Trophoblast cell (in vitro differentiated cells and primary cell): ENCODE results near the gene NFAM1.

ENCODE experiments used
- DNase-seq, 2 donors: peaks; one replicate each; pipeline ENCODE4 v3.0.0-alpha.2; 2016
- H2AFZ ChIP-seq: 2 replicates; pipeline ENCODE4 v1.6.1; 2013; ENCODE audit warnings: low read length, moderate library complexity, mild to moderate bottlenecking; ENCODE audit not compliant: insufficient read depth, poor library complexity
- H2AK5ac ChIP-seq: 2 replicates; pipeline ENCODE4 v1.6.1; 2013; ENCODE audit warnings: mild to moderate bottlenecking, low read length
- H2BK120ac ChIP-seq: 2 replicates; pipeline ENCODE4 v1.6.1; 2013; ENCODE audit warnings: low read length, mild to moderate bottlenecking, moderate library complexity; ENCODE audit not compliant: insufficient read depth, poor library complexity
- H2BK12ac ChIP-seq: 2 replicates; pipeline ENCODE4 v1.6.1; 2013; ENCODE audit warnings: mild to moderate bottlenecking, low read length, moderate library complexity
- H2BK5ac ChIP-seq: 2 replicates; pipeline ENCODE4 v1.6.1; 2013; ENCODE audit warnings: low read length, low read depth, moderate library complexity, mild to moderate bottlenecking; ENCODE audit not compliant: poor library complexity
- H3K14ac ChIP-seq: 2 replicates; pipeline ENCODE4 v1.6.1; 2013; ENCODE audit warnings: mild to moderate bottlenecking, low read length
- H3K18ac ChIP-seq: 2 replicates; pipeline ENCODE4 v1.6.1; 2013; ENCODE audit warnings: mild to moderate bottlenecking, low read length
- H3K23ac ChIP-seq: 2 replicates; pipeline ENCODE4 v1.6.1; 2013; ENCODE audit warnings: low read length
- H3K27ac ChIP-seq: 2 replicates; pipeline ENCODE4 v1.5.1; 2013; ENCODE audit warnings: low read depth, mild to moderate bottlenecking, inconsistent platforms, low read length, moderate library complexity
- H3K27me3 ChIP-seq: 2 replicates; pipeline ENCODE4 v1.6.1; 2013; ENCODE audit warnings: inconsistent platforms, mild to moderate bottlenecking, low read length, moderate library complexity; ENCODE audit not compliant: insufficient read depth
- H3K36me3 ChIP-seq, 2 experiments: 1 replicate in 1 of 2; 2 replicates in 1 of 2; pipeline ENCODE4 v1.6.1; 2013; ENCODE audit warnings: low read length in 2 of 2, mild to moderate bottlenecking in 2 of 2, moderate library complexity in 1 of 2; ENCODE audit not compliant: insufficient read depth in 2 of 2, control insufficient read depth in 1 of 2
- H3K4ac ChIP-seq: 2 replicates; pipeline ENCODE4 v1.6.1; 2013; ENCODE audit warnings: low read depth, mild to moderate bottlenecking, low read length, moderate library complexity
- H3K4me1 ChIP-seq, 2 experiments: 1 replicate in 1 of 2; 2 replicates in 1 of 2; pipeline ENCODE4 v1.6.1; 2013; ENCODE audit warnings: low read length in 2 of 2, mild to moderate bottlenecking in 2 of 2, moderate library complexity in 1 of 2; ENCODE audit not compliant: insufficient read depth in 2 of 2, control insufficient read depth in 1 of 2
- H3K4me2 ChIP-seq: 2 replicates; pipeline ENCODE4 v1.6.1; 2013; ENCODE audit warnings: inconsistent platforms, mild to moderate bottlenecking, low read length, moderate library complexity
- H3K4me3 ChIP-seq: 2 replicates; pipeline ENCODE4 v1.5.1; 2013; ENCODE audit warnings: mild to moderate bottlenecking, low read depth, low read length, inconsistent platforms
- H3K79me1 ChIP-seq: one replicate; pipeline ENCODE4 v1.6.1; 2013; ENCODE audit warnings: low read length
- H3K79me2 ChIP-seq: 2 replicates; pipeline ENCODE4 v1.6.1; 2013; ENCODE audit warnings: low read length, mild to moderate bottlenecking; ENCODE audit not compliant: control insufficient read depth, insufficient read depth, poor library complexity
- H3K9ac ChIP-seq: 2 replicates; pipeline ENCODE4 v1.6.1; 2013; ENCODE audit warnings: mild to moderate bottlenecking, low read length
- H3K9me3 ChIP-seq: 2 replicates; pipeline ENCODE4 v1.6.1; 2013; ENCODE audit warnings: low read depth, mild to moderate bottlenecking, control low read depth, inconsistent platforms, low read length; ENCODE audit not compliant: insufficient read depth
- H4K12ac ChIP-seq: 2 replicates; pipeline ENCODE4 v1.6.1; 2013; ENCODE audit warnings: low read depth, mild to moderate bottlenecking, low read length, moderate library complexity
- H4K8ac ChIP-seq: 2 replicates; pipeline ENCODE4 v1.6.1; 2013; ENCODE audit warnings: low read depth, mild to moderate bottlenecking, low read length, moderate library complexity
- H4K91ac ChIP-seq: one replicate; pipeline ENCODE4 v1.6.1; 2013; ENCODE audit warnings: low read depth, mild to moderate bottlenecking, low read length, moderate library complexity
- WGBS: extraction: QIAGEN DNeasy Blood & Tissue Kit; methylation state at CpG from one replicate; pipeline ENCODE4 v1.1.7; 2013; ENCODE audit warnings: missing lambda C conversion rate; ENCODE audit not compliant: insufficient read length, insufficient coverage; ENCODE audit errors: extremely low coverage; 5-methylcytosine and 5-hydroxymethylcytosine counted together

The NFAM1 gene

DNA sequence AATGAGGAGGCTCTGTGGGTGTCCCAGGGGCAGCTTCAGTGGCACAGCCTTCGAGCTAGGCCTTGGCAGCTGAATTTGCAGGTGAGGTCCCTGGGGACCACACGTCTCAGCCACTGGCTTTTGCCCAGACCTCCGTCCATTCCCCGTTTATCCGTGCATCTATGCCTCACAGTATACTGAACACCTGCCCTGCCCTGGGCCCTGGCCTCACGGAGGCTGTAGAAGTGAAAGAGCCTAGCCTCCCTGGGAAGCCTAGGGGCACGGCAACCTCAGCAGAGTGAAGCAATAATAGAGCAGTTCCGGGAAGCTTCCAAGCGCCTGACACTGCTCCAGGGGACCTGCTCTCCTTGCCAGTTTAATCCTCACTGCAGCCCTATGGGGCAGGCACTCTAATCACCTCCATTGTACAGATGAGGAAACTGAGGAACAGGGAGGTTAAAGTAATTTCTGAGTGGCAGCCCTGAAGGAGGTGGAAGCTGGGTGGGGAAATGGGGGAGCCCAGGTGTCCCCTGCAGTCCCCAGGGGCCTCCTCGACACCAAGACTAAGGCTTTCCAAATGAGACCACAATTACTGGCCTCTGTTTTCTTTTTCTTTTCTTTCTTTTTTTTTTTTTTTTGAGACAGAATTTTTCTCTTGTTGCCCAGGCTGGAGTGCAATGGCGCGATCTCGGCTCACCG lies 2.7 kb upstream of the NFAM1 start:
- WGBS = no CpG with 5 or more reads among the region's 14 CpGs
- H3K9me3 ChIP-seq = peaks cover 2% of the 10 kb centered on the region
- H3K36me3 ChIP-seq = no peaks in the 10 kb centered on the region
- H3K27me3 ChIP-seq = no peaks in the 10 kb centered on the region
- H3K4me1 ChIP-seq = peaks cover 9% of the 10 kb centered on the region in 2 experiments
- peak; percentile 37 to 54 for DNase-seq
- no peak overlapping the region for H3K23ac ChIP-seq
- no peak overlapping the region for H3K4me3 ChIP-seq
- no peak overlapping the region for H4K91ac ChIP-seq
- no peak overlapping the region for H3K14ac ChIP-seq
- no peak overlapping the region for H2BK120ac ChIP-seq
- H2AK5ac ChIP-seq = no peak overlapping the region
- H3K4me2 ChIP-seq = no peak overlapping the region
- H4K8ac ChIP-seq = no peak overlapping the region
- no peak overlapping the region for H3K4ac ChIP-seq
- no peak overlapping the region for H3K18ac ChIP-seq
- H2AFZ ChIP-seq = no peak overlapping the region
- H3K79me2 ChIP-seq = no peaks in the 10 kb centered on the region
- H3K9ac ChIP-seq = no peak overlapping the region
- no peak overlapping the region for H2BK5ac ChIP-seq
- H2BK12ac ChIP-seq = no peak overlapping the region
- H3K27ac ChIP-seq = no peak overlapping the region
- H3K79me1 ChIP-seq = peaks cover 3% of the 10 kb centered on the region
- no peak overlapping the region for H4K12ac ChIP-seq

DNA sequence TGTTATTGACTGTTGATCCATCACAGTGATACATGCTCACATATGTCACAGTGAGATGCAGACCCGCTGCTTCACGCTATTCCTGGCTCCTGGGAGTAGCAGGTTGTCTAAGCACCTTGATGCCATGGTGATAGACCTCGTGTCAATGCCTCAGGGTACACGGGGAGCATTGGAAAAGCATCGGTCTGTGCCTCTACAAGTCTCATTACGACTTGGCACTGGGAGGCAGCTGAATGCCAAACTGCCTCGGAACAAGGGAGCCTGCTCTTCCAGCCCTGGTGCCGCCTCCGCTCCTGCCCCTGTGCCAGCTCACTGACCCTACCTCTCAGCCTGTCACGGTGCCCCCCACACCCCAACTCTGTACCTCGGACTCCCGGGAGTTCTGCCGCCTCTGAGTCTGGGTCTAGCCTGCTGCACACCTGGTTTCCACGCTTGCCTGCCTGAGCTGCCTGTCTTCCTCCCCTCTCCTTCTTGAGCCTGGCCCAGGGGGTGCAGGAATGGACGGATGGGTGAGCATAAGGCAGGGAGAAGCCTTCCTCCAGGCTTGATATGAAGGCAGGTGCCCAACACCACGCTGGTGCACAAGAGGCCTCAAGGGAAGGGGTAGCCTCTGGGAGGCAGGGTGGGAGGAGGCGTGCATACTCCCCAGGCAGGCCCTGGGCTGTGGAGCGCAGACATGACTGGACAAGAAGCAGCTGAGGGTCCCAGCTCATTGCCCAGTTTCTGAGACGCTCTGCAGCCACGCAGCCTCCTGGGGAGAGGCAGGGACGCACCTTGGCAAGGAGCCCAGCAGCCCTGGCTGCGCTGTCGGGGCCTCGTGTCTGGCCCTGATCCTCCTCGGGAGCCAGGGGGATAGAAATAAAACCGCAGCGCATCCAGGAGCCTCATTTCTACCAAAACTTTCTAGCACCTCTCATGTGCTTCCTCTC lies 1.8 kb upstream of the NFAM1 start:
- H3K23ac ChIP-seq = no peak overlapping the region
- H2AFZ ChIP-seq = no peak overlapping the region
- no peak overlapping the region for H3K4ac ChIP-seq
- peaks cover 9% of the 10 kb centered on the region in 2 experiments for H3K4me1 ChIP-seq
- no peaks in the 10 kb centered on the region for H3K36me3 ChIP-seq
- no peak overlapping the region for H3K9ac ChIP-seq
- no peak overlapping the region for H3K4me2 ChIP-seq
- DNase-seq = no peak
- no peak overlapping the region for H4K91ac ChIP-seq
- H2BK120ac ChIP-seq = no peak overlapping the region
- H2BK12ac ChIP-seq = no peak overlapping the region
- H3K27ac ChIP-seq = no peak overlapping the region
- H4K8ac ChIP-seq = no peak overlapping the region
- no peak overlapping the region for H3K4me3 ChIP-seq
- H3K14ac ChIP-seq = no peak overlapping the region
- no peak overlapping the region for H2BK5ac ChIP-seq
- no peak overlapping the region for H3K18ac ChIP-seq
- H3K27me3 ChIP-seq = no peaks in the 10 kb centered on the region
- H3K9me3 ChIP-seq = peaks cover 2% of the 10 kb centered on the region
- peaks cover 3% of the 10 kb centered on the region for H3K79me1 ChIP-seq
- H2AK5ac ChIP-seq = no peak overlapping the region
- no peaks in the 10 kb centered on the region for H3K79me2 ChIP-seq
- no CpG with 5 or more reads among the region's 27 CpGs for WGBS
- no peak overlapping the region for H4K12ac ChIP-seq

DNA sequence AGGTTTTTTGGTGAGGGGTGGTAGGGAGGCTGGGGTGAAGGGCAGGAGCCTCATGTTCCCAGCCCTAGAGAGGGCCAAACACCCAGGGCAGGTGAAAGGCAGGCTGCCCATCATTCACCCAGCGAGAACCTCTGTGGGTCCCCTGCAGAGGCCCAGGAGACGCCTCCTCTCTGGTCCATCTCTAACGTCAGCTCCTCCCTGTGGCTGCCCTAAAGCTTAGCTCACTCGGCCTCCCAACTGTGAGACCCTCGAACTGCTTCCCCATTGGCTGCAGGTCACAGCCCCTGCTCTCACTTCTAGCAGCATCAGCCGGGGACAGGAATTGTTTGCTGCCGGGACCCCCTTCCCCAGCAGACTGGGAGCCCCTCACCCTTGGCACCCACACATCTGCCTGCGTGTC lies 615 bp upstream of the NFAM1 start:
- no peak overlapping the region for H2BK5ac ChIP-seq
- H3K4me3 ChIP-seq = no peak overlapping the region
- no peak overlapping the region for H2BK12ac ChIP-seq
- H3K4me1 ChIP-seq = peaks cover 7 to 9% of the 10 kb centered on the region in 2 experiments
- no peak overlapping the region for H2AFZ ChIP-seq
- H4K12ac ChIP-seq = no peak overlapping the region
- DNase-seq = no peak
- no peak overlapping the region for H3K27ac ChIP-seq
- no peak overlapping the region for H3K4ac ChIP-seq
- no peak overlapping the region for H4K8ac ChIP-seq
- H3K9me3 ChIP-seq = peaks cover 2% of the 10 kb centered on the region
- H3K36me3 ChIP-seq = no peaks in the 10 kb centered on the region
- no CpG with 5 or more reads among the region's 8 CpGs for WGBS
- H3K79me1 ChIP-seq = peaks cover 3% of the 10 kb centered on the region
- no peak overlapping the region for H2AK5ac ChIP-seq
- H3K9ac ChIP-seq = no peak overlapping the region
- H3K14ac ChIP-seq = no peak overlapping the region
- no peaks in the 10 kb centered on the region for H3K27me3 ChIP-seq
- no peak overlapping the region for H4K91ac ChIP-seq
- H3K23ac ChIP-seq = no peak overlapping the region
- H3K18ac ChIP-seq = no peak overlapping the region
- H3K79me2 ChIP-seq = no peaks in the 10 kb centered on the region
- H3K4me2 ChIP-seq = no peak overlapping the region
- H2BK120ac ChIP-seq = no peak overlapping the region

DNA sequence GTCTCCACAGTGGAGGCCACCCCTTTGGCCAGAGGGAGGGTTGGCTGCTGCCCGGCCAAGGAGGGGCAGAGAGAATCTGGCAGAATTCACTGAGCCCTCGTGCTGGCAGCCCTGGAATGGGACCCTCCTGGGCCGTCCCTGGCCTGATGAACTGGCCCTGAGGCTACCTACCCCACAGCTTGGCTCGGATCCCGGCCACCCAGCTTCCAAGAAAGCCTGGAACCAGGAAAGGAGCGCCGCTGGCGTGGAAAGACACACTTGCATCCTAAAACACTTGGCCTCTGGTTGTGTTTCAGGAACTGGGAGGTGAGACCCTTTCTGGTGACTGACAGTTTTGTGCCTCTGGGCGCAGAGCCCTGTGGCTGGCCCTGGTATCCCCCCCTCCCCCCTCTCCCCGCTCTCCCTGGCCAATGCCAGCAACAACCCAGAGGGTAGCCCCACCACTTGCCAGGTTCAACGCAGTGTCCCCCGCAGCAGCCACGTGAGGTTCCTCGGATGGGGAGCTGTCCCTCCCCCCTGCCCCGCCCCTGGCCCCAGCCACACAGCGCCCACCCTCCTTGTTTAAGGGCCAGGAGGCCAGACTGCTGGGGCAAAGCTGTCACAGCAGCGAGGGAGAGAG lies 693 bp downstream of the NFAM1 start:
- Histone ChIP-seq H3K9me3 (peaks cover 2% of the 10 kb centered on the region), H3K27ac (no peak overlapping the region), H3K36me3 (no peaks in the 10 kb centered on the region), H3K14ac (no peak overlapping the region), H3K27me3 (no peaks in the 10 kb centered on the region), H4K91ac (no peak overlapping the region), H2BK5ac (no peak overlapping the region), H2AK5ac (no peak overlapping the region), H3K9ac (no peak overlapping the region), H2AFZ (no peak overlapping the region), H4K12ac (no peak overlapping the region), H2BK120ac (no peak overlapping the region), H3K23ac (no peak overlapping the region), H3K4me2 (no peak overlapping the region), H3K4ac (no peak overlapping the region), H3K18ac (no peak overlapping the region), H2BK12ac (no peak overlapping the region), H3K79me2 (no peaks in the 10 kb centered on the region), H3K4me3 (no peak overlapping the region), H3K79me1 (no peaks in the 10 kb centered on the region), H3K4me1 (peaks cover 4 to 7% of the 10 kb centered on the region in 2 experiments), H4K8ac (no peak overlapping the region)
- no peak for DNase-seq
- WGBS = no CpG with 5 or more reads among the region's 17 CpGs
